Loucy (cell line): ENCODE results near the gene ARL5B.

Experiments
- H2AFZ ChIP-seq: fragments of 200-600 bp; sonication (generic); 2 replicates; pipeline ENCODE4 v1.6.0; 2016; ENCODE audit warnings: antibody characterized with exemption, mild to moderate bottlenecking, low read length, moderate library complexity
- H3F3A ChIP-seq: fragments of 200-600 bp; 2 replicates; pipeline ENCODE4 v1.6.0; 2016; ENCODE audit warnings: antibody characterized with exemption, low read depth, mild to moderate bottlenecking
- H3K27me3 ChIP-seq: fragments of 200-600 bp; sonication (generic); 2 replicates; pipeline ENCODE4 v1.6.1; 2014; ENCODE audit warnings: low read length, mild to moderate bottlenecking; ENCODE audit not compliant: insufficient read depth, poor library complexity, severe bottlenecking
- H3K36me3 ChIP-seq: fragments of 200-600 bp; sonication (generic); 2 replicates; pipeline ENCODE4 v1.6.1; 2016; ENCODE audit warnings: low read length; ENCODE audit not compliant: insufficient read depth
- H3K4me1 ChIP-seq: fragments of 200-600 bp; sonication (generic); 2 replicates; pipeline ENCODE4 v1.5.1; 2014; ENCODE audit warnings: low read length, mild to moderate bottlenecking; ENCODE audit not compliant: insufficient read depth, poor library complexity, severe bottlenecking
- H3K4me2 ChIP-seq: fragments of 200-600 bp; sonication (generic); 2 replicates; pipeline ENCODE4 v1.6.0; 2014; ENCODE audit warnings: antibody characterized with exemption, low read length, low read depth, mild to moderate bottlenecking; ENCODE audit not compliant: poor library complexity, severe bottlenecking
- H3K4me3 ChIP-seq: fragments of 200-600 bp; sonication (generic); 2 replicates; pipeline ENCODE4 v1.5.1; 2014; ENCODE audit warnings: low read length, mild to moderate bottlenecking, mixed read lengths; ENCODE audit not compliant: poor library complexity, severe bottlenecking
- H3K79me2 ChIP-seq: fragments of 200-600 bp; sonication (generic); 2 replicates; pipeline ENCODE4 v1.6.1; 2014; ENCODE audit warnings: low read length; ENCODE audit not compliant: insufficient read depth
- H3K9ac ChIP-seq: fragments of 200-600 bp; sonication (generic); 2 replicates; pipeline ENCODE4 v1.6.0; 2014; ENCODE audit warnings: mild to moderate bottlenecking, low read depth, low read length, moderate library complexity; ENCODE audit not compliant: poor library complexity, severe bottlenecking
- H3K9me2 ChIP-seq: fragments of 200-600 bp; sonication (generic); replicated peaks from 2 replicates; pipeline ENCODE4 v1.6.1; 2016; ENCODE audit warnings: low read depth, low read length, mixed read lengths
- H3K9me3 ChIP-seq: fragments of 200-600 bp; sonication (generic); 2 replicates; pipeline ENCODE4 v1.6.1; 2014; ENCODE audit warnings: mild to moderate bottlenecking, antibody characterized with exemption, low read length, low read depth; ENCODE audit not compliant: insufficient read depth
- H4K20me1 ChIP-seq: fragments of 200-600 bp; sonication (generic); 2 replicates; pipeline ENCODE4 v1.6.0; 2014; ENCODE audit warnings: antibody characterized with exemption, low read length, mild to moderate bottlenecking; ENCODE audit not compliant: insufficient read depth, poor library complexity, severe bottlenecking
- EZH2phosphoT487 ChIP-seq: fragments of 200-600 bp; IDR thresholded peaks from 2 replicates; pipeline ENCODE4 v1.6.1; 2018; ENCODE audit warnings: antibody characterized with exemption, mild to moderate bottlenecking, moderate library complexity, borderline replicate concordance
- TF ChIP-seq, protein P1 (sequence below): fragments of 200-600 bp; sonication (generic); conservative IDR thresholded peaks from 2 replicates; pipeline ENCODE4 v1.5.1; 2014; ENCODE audit warnings: mild to moderate bottlenecking, antibody characterized with exemption, low read length

ARL5B gene, protein sequence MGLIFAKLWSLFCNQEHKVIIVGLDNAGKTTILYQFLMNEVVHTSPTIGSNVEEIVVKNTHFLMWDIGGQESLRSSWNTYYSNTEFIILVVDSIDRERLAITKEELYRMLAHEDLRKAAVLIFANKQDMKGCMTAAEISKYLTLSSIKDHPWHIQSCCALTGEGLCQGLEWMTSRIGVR

DNA sequence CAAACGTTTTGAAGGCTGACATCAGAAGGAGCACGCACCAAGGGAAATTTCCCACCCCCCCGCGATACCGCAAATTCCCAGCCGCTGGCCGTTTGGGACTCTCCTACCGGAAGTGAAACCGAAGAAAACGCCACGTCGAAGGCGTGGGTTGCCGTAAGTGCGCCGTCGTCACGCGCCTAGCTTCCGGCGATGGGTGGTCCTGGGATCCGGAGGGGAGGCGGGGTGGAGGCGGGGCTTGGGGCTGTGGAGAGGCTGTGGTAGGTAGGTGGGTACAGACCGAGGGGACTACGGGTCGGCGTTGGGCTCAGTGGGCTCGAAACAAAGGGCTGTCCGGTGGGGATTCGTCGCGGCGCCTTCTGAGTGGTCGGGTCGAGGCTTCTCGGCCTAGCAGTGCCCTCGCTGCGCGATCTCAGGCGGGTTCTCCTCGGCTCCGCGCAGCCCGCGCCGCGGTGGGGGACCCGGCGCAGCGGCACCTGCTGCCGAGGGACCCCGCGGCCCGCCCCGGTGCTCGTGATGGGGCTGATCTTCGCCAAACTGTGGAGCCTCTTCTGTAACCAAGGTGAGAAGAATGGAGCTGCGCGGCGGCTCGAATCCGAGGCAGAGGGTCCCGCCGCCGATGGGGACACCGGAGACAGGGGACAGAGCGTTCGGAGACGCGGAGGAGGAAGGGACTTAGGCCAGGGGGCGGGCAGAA is at the start of gene ARL5B:
Gene ARL5B (plus strand): TSS at position 307 of the 694 bp plus-strand sequence. CDS start 207 bp downstream, at position 514.
- peaks cover 5% of the 10 kb centered on the region for H3K27me3 ChIP-seq
- H3K4me3 ChIP-seq = peak within 1 kb of the TSS; percentile 88

DNA sequence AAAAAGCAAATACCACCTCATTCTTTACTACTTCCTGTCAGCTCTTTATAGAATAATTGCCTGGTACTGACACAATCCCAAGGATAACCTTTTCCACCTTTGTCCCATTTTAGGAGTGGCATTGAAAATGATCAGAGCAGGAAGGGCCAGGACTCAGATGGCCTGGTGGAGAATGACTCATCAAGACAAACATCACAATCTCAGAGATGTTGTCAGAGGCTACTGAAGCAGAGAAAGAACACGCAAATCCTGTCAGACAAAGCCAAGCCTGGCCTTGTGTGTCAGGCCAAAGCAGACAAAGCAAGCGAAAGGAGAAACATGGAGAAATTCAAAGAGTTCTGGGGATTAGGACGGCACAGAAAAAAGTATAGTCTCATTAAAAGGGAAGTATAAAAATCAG is 48.7 kb upstream of the ARL5B start:
- Histone ChIP-seq H3K4me2 (no peak overlapping the region), H3K9me3 (no peaks in the 10 kb centered on the region), H4K20me1 (no peaks in the 10 kb centered on the region), H3K4me3 (no peak overlapping the region), H2AFZ (no peak overlapping the region), H3K79me2 (no peaks in the 10 kb centered on the region), H3F3A (no peaks in the 10 kb centered on the region), H3K9me2 (no peaks in the 10 kb centered on the region), H3K27me3 (no peaks in the 10 kb centered on the region), H3K36me3 (peaks cover 41% of the 10 kb centered on the region; the same call in 1 of the 2 replicates), H3K9ac (no peak overlapping the region), H3K4me1 (peaks cover 4% of the 10 kb centered on the region)
- TF ChIP-seq, protein P1, sequence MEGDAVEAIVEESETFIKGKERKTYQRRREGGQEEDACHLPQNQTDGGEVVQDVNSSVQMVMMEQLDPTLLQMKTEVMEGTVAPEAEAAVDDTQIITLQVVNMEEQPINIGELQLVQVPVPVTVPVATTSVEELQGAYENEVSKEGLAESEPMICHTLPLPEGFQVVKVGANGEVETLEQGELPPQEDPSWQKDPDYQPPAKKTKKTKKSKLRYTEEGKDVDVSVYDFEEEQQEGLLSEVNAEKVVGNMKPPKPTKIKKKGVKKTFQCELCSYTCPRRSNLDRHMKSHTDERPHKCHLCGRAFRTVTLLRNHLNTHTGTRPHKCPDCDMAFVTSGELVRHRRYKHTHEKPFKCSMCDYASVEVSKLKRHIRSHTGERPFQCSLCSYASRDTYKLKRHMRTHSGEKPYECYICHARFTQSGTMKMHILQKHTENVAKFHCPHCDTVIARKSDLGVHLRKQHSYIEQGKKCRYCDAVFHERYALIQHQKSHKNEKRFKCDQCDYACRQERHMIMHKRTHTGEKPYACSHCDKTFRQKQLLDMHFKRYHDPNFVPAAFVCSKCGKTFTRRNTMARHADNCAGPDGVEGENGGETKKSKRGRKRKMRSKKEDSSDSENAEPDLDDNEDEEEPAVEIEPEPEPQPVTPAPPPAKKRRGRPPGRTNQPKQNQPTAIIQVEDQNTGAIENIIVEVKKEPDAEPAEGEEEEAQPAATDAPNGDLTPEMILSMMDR = no peak
- no peak for TF ChIP-seq EZH2phosphoT487

More for the DNA sequence above, at the start of gene ARL5B:
- peak within 1 kb of the TSS; percentile 86 for H2AFZ ChIP-seq
- H3K9me2 ChIP-seq = no peaks in the 10 kb centered on the region
- H3K9ac ChIP-seq = peak within 1 kb of the TSS; percentile 93
- H3K79me2 ChIP-seq = peaks cover 65% of the 10 kb centered on the region
- TF ChIP-seq EZH2phosphoT487 = no peak
- TF ChIP-seq, protein P1 = no peak
- H3K9me3 ChIP-seq = no peaks in the 10 kb centered on the region
- peaks cover 45% of the 10 kb centered on the region for H4K20me1 ChIP-seq
- H3K4me1 ChIP-seq = peaks cover 24% of the 10 kb centered on the region
- H3F3A ChIP-seq = no peaks in the 10 kb centered on the region
- H3K36me3 ChIP-seq = no peaks in the 10 kb centered on the region
- H3K4me2 ChIP-seq = peak within 1 kb of the TSS; percentile 99

DNA sequence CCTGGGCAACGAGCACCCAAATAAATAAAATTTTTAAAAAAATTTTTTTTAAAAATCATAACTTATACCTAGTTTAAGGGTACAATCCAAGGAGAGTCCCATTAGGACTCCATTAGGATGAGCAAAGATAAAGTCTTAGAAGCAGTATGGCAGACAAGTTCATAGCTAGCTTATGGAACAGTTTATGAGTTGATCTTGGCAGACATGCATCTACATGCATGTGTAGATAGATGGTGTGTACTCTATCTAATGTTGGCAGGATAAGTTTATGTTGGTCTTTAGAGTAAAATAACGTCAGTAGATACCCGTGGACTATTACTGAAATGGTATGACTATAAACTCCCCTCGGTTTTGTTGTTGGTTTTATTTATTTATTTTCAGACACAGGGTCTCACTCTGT is 48.1 kb upstream of the ARL5B start:
- Histone ChIP-seq H3K9me3 (no peaks in the 10 kb centered on the region), H3K4me2 (no peak overlapping the region), H3K9ac (no peak overlapping the region), H3K4me3 (no peak overlapping the region), H4K20me1 (no peaks in the 10 kb centered on the region), H3K27me3 (no peaks in the 10 kb centered on the region), H3K4me1 (peaks cover 4% of the 10 kb centered on the region), H3K79me2 (no peaks in the 10 kb centered on the region), H2AFZ (no peak overlapping the region), H3K9me2 (no peaks in the 10 kb centered on the region), H3F3A (no peaks in the 10 kb centered on the region), H3K36me3 (peaks cover 47% of the 10 kb centered on the region; the same call in 1 of the 2 replicates)
- TF ChIP-seq EZH2phosphoT487 = no peak
- TF ChIP-seq, protein P1 = no peak
